Measurements from ENCODE around the gene RAP1B. TPM values are rescaled to one million over a fixed set of nuclear protein-coding genes. Genes with fewer than 3 reads are reported as not detected.

Gene RAP1B
- 100 to 1,000 TPM; 278 to 289 TPM for total RNA-seq

DNA sequence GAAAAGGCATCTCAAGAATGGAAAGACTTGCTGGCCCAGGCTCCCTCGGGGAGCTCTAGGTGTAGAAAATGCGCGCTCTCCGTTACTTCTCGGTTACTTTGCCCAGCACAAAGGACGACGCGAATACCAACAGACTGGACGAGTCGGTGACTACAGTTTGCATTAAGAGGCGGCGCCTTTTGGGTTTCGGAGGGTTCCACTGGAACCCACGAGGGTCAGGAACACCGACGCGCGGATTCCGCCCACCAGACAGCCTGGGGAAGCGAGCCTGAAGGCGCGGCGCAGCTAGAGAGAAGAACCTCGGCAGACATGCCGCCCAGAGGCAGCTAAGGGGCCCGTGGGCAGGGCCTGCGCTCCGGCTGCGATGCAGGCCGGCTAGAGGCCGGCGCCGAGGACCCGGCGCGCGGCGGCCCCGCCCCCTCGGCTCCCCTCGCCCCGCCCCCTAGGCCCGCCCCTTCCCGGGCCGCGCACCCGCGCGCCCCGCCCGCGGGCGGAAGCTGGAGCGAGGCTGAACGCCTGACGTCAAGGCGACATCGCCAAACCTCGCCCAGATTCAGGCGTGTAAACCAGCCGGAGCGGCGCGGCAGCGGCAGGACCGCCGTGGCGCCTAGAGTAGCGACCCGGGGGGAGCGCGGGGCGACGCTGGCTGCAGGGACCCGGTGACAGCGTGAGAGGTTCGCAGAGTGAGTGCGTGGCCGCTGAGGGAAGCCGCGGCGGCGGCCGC lies at the start of gene RAP1B:
TSS of gene RAP1B (plus strand) at position 530 of the 724 bp plus-strand sequence. CDS start 37,826 bp downstream, outside the sequence.
- POLR2A ChIA-PET: interaction anchor here (0.6 to 2.3 kb wide), 14 partner anchors 10 to 370 kb away, joined by 3 to 8 read pairs (median 4); no protein-coding TSS in a partner anchor
- CTCF ChIA-PET: interaction anchor here (0.6 to 1.2 kb wide), 5 partner anchors 81 to 246 kb away, joined by 3 to 5 read pairs (median 3); partner anchors contain the start of gene MDM2

DNA sequence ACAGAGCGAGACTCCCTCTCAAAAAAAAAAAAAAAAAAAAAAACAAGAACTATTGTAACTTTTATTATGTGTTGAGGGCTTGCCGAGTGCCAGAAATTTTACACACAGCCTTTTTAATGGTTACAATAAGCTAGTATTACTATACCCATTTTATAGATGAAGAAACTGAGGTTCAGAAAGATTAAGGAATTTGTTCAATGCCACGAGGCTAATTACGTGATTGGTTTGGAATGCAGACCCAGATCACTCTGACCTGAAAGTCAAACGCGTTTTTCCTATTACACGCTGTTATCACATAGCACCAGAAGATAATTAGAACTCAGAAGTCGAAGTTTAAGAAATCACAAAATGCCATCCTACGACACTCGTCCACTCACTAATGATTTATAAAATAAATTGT lies 48.9 kb upstream of the RAP1B start:
- POLR2A ChIA-PET: interaction anchor here (0.5 kb wide), 1 partner anchor 49 kb away, joined by 3 read pairs; the partner anchor contains the start of gene RAP1B
- CTCF ChIA-PET: interaction anchor here (1.0 to 1.1 kb wide), 2 partner anchors 53 to 141 kb away, joined by 3 read pairs; no protein-coding TSS in a partner anchor

DNA sequence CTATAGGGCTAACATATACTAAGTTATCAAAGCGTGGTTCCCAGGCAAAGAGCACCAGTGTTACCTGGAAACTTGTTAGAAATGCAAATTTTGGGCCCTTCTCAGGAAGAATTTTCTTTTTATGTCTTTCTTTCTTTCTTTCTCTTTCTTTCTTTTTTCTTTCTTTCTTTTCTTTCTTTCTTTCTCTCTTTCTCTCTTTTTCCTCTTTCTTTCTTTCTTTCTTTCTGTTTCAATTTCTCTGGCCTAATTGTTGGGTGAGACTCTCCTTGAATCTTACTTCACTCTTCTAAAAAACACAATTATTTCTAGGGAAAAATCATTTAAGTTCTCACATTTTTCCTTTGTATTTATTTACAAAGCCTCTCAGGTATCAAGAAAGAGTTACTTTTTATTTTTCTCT lies 46.5 kb upstream of the RAP1B start:
- ChIA-PET CTCF (no interaction called here), POLR2A (no interaction called here)

GRCh38 chr12:68565391-68565903 lies 45.3 kb upstream of the RAP1B start:
- ChIA-PET CTCF (interaction anchor here (1.7 kb wide), 1 partner anchor 27 kb away, joined by 4 read pairs; no protein-coding TSS in a partner anchor), POLR2A (no interaction called here)

DNA sequence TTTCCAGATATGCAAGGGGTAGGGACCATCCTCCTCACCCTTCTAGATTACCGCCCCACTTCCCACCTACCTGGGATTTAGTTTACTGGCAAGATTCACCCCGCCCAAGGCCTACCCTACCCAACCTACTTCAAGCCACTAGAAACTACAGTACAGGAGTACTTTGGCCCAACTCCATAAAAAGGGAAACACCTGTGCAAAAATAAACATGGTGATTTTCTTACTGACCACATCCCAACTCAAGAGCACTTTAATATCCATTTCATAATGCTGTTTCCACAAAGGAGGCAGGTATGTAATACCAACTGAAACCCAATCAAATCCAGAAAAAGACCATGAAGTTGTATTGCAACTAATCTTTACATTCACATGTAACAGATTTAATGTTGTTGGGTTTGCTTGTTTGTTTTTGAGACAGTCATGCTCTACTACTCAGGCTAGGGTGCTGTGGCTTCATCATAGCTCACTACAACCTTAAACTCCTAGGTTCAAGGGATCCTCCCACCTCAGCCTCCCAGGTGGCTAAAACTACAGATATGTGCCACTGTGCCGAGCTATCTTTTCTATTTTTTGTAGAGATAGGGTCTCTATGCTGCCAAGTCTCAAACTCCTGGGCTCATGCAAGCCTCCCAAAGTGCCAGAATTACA lies 41.7 kb upstream of the RAP1B start:
- ChIA-PET CTCF (no interaction called here), POLR2A (interaction anchor here (0.7 kb wide), 1 partner anchor 433 kb away, joined by 5 read pairs; no protein-coding TSS in a partner anchor)

- CTCF ChIA-PET: no interaction called here
- POLR2A ChIA-PET: no interaction called here
Observed at GRCh38 chr12:68572661-68573060, 38.0 kb upstream of the RAP1B start.

DNA sequence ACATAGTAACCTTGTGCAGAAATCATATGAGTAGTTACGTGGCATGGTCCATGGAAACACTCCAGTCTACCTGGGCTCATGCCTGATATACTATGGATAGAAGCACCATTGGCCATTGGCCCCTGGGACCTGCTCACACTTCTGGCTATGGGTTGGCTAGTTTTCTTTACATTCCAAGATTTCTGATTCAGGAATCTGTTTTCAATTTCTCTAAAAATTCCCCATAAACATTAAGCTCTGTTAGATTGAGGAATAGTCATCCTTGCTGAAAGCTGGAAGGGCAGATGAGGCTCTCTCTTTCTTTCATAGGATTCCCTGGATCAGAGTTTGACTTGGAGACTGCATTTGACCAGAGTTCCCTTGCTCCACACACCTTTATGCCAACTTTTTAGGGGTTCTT lies 37.3 kb upstream of the RAP1B start:
- ChIA-PET CTCF (no interaction called here), POLR2A (no interaction called here)

- POLR2A ChIA-PET: interaction anchor here (0.6 kb wide), 1 partner anchor 66 kb away, joined by 7 read pairs; no protein-coding TSS in a partner anchor
- CTCF ChIA-PET: no interaction called here
Observed at GRCh38 chr12:68577949-68578348, 32.8 kb upstream of the RAP1B start.

DNA sequence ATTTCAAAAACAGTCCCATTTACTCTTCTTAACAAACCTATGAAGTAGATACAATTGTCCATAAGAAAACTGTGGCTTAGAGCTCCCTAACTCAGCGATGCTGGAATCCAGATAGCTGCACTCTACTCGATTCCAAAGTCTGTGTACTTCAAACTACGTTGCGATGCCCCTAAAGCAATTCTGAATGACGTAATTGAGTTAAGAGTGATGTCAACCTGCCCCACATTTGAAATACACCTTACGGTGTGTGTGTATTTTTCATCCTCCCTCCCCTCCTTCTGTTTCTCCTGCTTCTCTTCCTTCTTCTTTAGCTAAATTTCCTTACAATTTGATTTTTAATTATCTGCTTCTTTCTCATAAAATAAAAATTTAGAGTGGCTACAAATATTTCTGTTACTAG lies 31.9 kb upstream of the RAP1B start:
- CTCF ChIA-PET: no interaction called here

GRCh38 chr12:68579254-68579653 lies 31.4 kb upstream of the RAP1B start:
- ChIA-PET POLR2A (no interaction called here), CTCF (no interaction called here)

More for the DNA sequence above, 31.9 kb upstream of the RAP1B start:
- POLR2A ChIA-PET: no interaction called here

DNA sequence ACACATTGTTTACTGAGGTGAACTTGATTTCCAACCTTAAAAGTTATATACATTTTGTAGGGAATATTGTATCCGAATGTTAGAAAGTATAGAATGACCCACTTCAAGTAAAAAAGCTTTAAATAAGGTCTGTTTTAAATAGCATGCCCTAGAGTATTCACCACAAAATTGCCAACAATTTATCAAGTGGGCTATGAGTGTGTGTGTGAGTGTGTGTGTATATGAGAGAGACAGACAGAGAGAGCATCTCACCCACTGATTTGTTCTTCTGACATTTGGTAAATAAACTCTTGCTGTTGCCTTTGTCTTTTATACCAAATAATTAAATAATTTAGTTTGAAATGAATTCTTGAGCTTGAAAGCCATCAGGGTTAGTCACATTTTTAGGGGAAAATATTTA lies 29.8 kb upstream of the RAP1B start:
- CTCF ChIA-PET: interaction anchor here (0.6 kb wide), 2 partner anchors 11 to 37 kb away, joined by 3 to 4 read pairs; no protein-coding TSS in a partner anchor
- POLR2A ChIA-PET: no interaction called here

DNA sequence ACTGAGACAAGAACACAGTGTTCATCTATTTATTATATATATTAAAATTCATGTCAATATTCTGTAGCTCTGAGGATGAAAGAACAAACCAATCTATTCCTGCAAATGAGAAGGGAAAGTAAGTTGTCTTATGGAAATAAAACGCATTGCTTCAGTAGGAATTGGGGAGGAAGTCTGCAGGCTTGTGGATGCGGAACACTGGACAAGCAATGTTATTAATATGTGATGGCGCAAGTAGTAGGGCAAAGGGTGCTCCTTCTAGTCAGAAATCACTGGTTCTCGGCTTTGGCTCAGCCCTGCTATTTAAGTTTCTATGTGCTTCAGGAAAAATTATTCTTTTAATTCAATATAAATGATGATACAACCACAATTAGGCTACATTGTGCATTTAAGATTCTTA lies 28.8 kb upstream of the RAP1B start:
- POLR2A ChIA-PET: no interaction called here

DNA sequence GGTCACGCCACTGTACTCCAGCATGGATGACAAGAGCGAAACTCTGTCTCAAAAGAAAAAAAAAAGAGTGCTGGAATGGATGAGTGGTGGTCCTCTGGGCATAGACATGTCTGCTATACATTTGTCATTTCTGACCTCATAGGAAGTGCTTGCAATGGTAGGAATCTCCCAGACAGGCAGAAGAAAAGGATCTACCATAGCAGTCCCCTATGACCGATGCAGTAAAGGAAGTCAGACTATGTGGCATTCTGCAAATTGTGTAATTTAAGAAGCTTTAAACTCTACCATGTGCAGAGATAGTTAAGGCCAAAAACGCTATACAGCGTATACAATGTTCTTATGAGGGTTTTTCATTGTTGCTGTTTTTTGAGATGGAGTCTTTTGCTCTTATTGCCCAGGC lies 24.7 kb upstream of the RAP1B start:
- ChIA-PET CTCF (interaction anchor here (1.2 to 1.5 kb wide), 2 partner anchors 22 to 226 kb away, joined by 3 read pairs; no protein-coding TSS in a partner anchor), POLR2A (no interaction called here)

More for the DNA sequence above, 28.8 kb upstream of the RAP1B start:
- CTCF ChIA-PET: no interaction called here

DNA sequence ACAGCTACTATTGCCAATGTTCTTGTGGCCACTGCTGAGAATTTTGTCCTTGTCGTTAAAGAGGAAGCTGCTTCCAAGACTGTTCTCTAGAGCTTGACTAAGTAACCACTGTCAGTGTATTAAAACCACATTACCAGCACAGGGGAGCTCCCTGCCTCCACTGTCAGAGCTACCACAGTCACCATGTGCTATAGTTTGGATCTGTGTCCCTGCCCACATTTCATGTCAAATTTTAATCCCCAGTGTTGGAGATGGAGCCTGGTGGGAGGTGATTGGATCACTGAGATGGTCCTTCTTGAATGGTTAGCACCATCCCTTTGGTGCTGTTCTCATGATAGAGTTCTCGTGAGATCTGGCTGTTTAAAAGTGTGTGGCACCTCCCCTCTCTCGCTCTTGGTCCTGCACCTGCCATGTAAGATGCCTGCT lies 23.2 kb upstream of the RAP1B start:
- POLR2A ChIA-PET: interaction anchor here (0.6 to 0.7 kb wide), 3 partner anchors 20 to 560 kb away, joined by 3 to 5 read pairs (median 5); partner anchors contain the start of gene RAP1B

DNA sequence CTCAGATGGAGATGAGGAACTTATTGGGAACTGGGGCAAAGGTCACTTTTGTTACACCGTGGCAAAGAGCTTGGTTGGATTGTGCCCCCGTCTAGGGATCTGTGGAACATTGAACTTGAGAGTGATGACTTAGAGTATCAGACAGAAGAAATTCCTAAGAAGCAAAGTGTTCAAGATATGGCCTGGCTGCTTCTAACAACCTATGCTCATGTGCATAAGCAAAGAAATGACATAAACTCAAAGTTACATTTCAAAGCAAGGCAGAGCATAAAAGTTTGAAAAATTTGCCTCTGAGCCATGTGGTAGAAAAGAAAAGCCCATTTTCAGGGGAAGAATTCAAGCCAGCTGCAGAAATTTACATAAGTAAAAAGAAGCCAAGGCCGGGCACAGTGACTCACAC lies 21.5 kb upstream of the RAP1B start:
- POLR2A ChIA-PET: no interaction called here
- CTCF ChIA-PET: no interaction called here

More for the DNA sequence above, 23.2 kb upstream of the RAP1B start:
- CTCF ChIA-PET: interaction anchor here (1.5 kb wide), 1 partner anchor 227 kb away, joined by 3 read pairs; no protein-coding TSS in a partner anchor

GRCh38 chr12:68591734-68592418 lies 18.8 kb upstream of the RAP1B start:
- ChIA-PET POLR2A (no interaction called here), CTCF (interaction anchor here (1.9 kb wide), 1 partner anchor 26 kb away, joined by 4 read pairs; no protein-coding TSS in a partner anchor)

- POLR2A ChIA-PET: interaction anchor here (0.7 to 1.8 kb wide), 2 partner anchors 15 to 51 kb away, joined by 4 to 7 read pairs; partner anchors contain the start of gene RAP1B
- CTCF ChIA-PET: interaction anchor here (0.7 kb wide), 1 partner anchor 236 kb away, joined by 3 read pairs; no protein-coding TSS in a partner anchor
Observed at GRCh38 chr12:68595241-68595640, 15.5 kb upstream of the RAP1B start.

DNA sequence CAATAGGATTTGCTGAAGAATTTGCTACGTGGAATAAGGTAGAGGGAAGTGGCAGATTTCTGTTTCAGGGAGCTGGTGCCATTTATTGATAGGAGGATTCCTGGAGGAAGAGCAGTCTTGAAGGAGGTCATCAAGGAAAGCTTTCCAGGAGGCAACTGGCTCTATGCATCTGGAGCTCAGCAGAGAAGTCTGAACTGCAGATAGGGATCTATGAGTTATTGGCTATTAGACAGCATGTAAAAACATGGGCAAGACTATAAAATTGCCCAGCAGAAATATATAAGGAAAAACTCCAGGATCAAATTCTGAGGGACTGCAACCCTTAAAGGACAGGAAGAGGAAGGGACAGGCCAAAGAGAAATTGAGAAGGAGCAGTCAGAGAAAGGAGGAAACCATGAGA lies 8.9 kb upstream of the RAP1B start:
- ChIA-PET POLR2A (interaction anchor here (0.8 kb wide), 1 partner anchor 84 kb away, joined by 3 read pairs; no protein-coding TSS in a partner anchor), CTCF (interaction anchor here (0.6 kb wide), 1 partner anchor 17 kb away, joined by 3 read pairs; no protein-coding TSS in a partner anchor)

- POLR2A ChIA-PET: interaction anchor here (0.8 to 1.2 kb wide), 2 partner anchors 10 to 83 kb away, joined by 3 read pairs; no protein-coding TSS in a partner anchor
- CTCF ChIA-PET: no interaction called here
Observed at GRCh38 chr12:68602720-68603119, 8.0 kb upstream of the RAP1B start.
